Medulla oblongata (tissue), 1 donor: ENCODE data around the gene AMH.

Experiments
- DNase-seq: peaks from one replicate; pipeline ENCODE4 v3.0.0-alpha.2; 2015; ENCODE audit errors: extremely low spot score

AMH gene

GRCh38 chr19:2221250-2221831 lies 27.8 kb upstream of the AMH start:
- no peak for DNase-seq

- no peak for DNase-seq
Measured at GRCh38 chr19:2221918-2222317, 27.2 kb upstream of the AMH start.

- no peak for DNase-seq
Measured at GRCh38 chr19:2223391-2223790, 25.7 kb upstream of the AMH start.

- DNase-seq = no peak
Measured at GRCh38 chr19:2223959-2224358, 25.2 kb upstream of the AMH start.

- no peak for DNase-seq
Measured at GRCh38 chr19:2224754-2225349, 24.3 kb upstream of the AMH start.

- no peak for DNase-seq
Measured at GRCh38 chr19:2225415-2226050, 23.6 kb upstream of the AMH start.

GRCh38 chr19:2226051-2226839 lies 22.9 kb upstream of the AMH start:
- DNase-seq = no peak

GRCh38 chr19:2226840-2227360 lies 22.2 kb upstream of the AMH start:
- DNase-seq = no peak

- DNase-seq = peak; percentile 35
Measured at GRCh38 chr19:2227415-2228156, 21.5 kb upstream of the AMH start.

- no peak for DNase-seq
Measured at GRCh38 chr19:2228157-2229030, 20.7 kb upstream of the AMH start.

- DNase-seq = no peak
Measured at GRCh38 chr19:2229103-2230032, 19.8 kb upstream of the AMH start.

GRCh38 chr19:2230033-2230531 lies 19.0 kb upstream of the AMH start:
- no peak for DNase-seq

- DNase-seq = no peak
Measured at GRCh38 chr19:2230807-2231533, 18.2 kb upstream of the AMH start.

- DNase-seq = no peak
Measured at GRCh38 chr19:2231621-2232221, 17.4 kb upstream of the AMH start.

- DNase-seq = no peak
Measured at GRCh38 chr19:2232286-2233151, 16.6 kb upstream of the AMH start.

GRCh38 chr19:2233601-2234280 lies 15.4 kb upstream of the AMH start:
- DNase-seq = no peak

- no peak for DNase-seq
Measured at GRCh38 chr19:2234996-2235380, 14.1 kb upstream of the AMH start.
